GM18505 (cell line): ENCODE data around the gene PRELID3B.

Source experiments
- ATAC-seq: cut with Tn5 transposase; IDR thresholded peaks from one replicate; pipeline ENCODE4 v1.9.1; 2021; ENCODE audit not compliant: unreplicated experiment
- POLR2A ChIP-seq: IDR thresholded peaks from 4 replicates; pipeline ENCODE4 v1.6.1; 2011; ENCODE audit warnings: borderline replicate concordance; ENCODE audit not compliant: insufficient read depth, insufficient read length; ENCODE audit errors: extremely low read depth

Gene PRELID3B

GRCh38 chr20:58992911-58993310, 49.7 kb downstream of the PRELID3B start:
- ATAC-seq, result no peak
- TF ChIP-seq POLR2A, result no peak

DNA sequence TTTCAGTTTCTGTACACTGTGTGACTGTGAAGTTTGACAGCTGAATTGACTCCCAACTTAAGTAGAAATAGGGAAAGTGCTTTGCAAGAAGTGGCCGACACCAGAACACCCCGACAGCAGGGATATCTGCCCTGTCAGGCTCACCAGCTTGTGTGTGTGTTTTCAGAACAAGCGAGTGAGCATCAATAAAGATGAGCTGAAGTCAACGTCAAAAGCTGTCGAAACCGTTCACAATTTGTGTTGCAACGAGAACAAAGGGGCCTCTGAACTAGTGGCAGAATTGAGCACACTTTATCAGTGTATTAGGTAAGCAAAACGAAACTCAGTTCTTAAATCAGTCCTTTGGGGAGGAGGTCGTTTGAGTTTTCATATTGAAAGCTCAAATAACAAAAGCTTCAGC, 50.9 kb downstream of the PRELID3B start:
- no peak for ATAC-seq
- TF ChIP-seq POLR2A, result no peak

- no peak for ATAC-seq
- TF ChIP-seq POLR2A, result peak; percentile 26
Measured at GRCh38 chr20:58990651-58991445, 51.7 kb downstream of the PRELID3B start.

DNA sequence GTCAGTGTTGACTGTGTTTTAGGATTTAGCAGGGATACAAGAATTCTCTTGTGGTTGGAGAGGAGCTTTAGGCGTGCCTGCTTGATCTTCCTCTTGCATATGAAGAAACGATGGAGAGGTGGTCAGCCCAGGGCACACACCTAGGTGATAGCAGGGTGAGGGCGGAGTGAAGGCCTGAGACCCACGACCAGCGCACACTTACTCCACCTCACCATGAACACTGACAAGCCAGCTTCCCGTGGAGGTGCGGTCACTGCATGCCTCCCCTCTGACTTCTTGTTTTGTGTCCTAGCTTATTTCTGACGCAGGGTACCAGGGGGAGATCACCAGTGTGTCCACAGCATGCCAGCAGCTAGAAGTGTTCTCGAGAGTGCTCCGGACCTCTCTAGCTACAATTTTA, 53.4 kb downstream of the PRELID3B start:
- ATAC-seq, result no peak

GRCh38 chr20:58988565-58988882, 54.1 kb downstream of the PRELID3B start:
- no peak for ATAC-seq
- TF ChIP-seq POLR2A, result no peak

More for the DNA sequence above, 53.4 kb downstream of the PRELID3B start:
- no peak for TF ChIP-seq POLR2A

GRCh38 chr20:58987790-58988564, 54.6 kb downstream of the PRELID3B start:
- TF ChIP-seq POLR2A, result no peak
- ATAC-seq, result no peak

DNA sequence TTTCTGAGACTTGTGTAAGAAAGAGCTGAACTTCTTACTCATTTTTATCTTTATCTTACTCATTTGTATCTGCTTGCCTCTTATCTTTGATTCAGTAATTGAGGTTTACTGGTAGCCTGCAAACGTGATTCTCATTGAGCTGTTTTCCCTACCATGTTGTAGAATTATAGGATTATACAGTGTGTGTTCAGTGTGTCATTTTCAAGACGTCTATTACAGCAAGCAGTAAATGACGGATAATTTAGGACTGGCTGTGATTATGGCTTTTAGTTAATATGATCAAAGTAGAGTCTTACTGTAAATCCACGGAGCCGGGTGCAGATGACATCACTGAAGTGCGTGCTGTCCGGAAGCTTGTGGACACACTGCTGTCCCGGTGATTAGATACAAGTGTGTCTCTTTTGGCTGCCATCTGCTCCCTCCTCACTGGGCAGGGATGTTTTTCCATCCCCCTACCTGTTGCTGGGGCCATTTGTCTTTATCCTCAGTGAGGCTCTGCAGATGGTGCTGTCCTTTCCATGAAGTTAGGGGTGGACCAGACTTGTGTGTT, 55.5 kb downstream of the PRELID3B start:
- no peak for TF ChIP-seq POLR2A

GRCh38 chr20:58986286-58986967, 56.2 kb downstream of the PRELID3B start:
- TF ChIP-seq POLR2A, result no peak
- no peak for ATAC-seq

More for the DNA sequence above, 55.5 kb downstream of the PRELID3B start:
- no peak for ATAC-seq

GRCh38 chr20:58985656-58986055, 56.9 kb downstream of the PRELID3B start:
- no peak for ATAC-seq
- TF ChIP-seq POLR2A, result no peak

GRCh38 chr20:58984691-58985090, 57.9 kb downstream of the PRELID3B start:
- TF ChIP-seq POLR2A, result no peak
- ATAC-seq, result no peak
